Body of pancreas (tissue), 4 donors: Measurements from ENCODE around the gene ANTKMT.

ENCODE experiments used
- POLR2A ChIP-seq, 3 donors: fragments of 450-650 bp; IDR thresholded peaks; one replicate each; pipeline ENCODE4 v1.6.1; 2016; ENCODE audit warnings: antibody characterized with exemption in 3 of 3, mild to moderate bottlenecking in 2 of 3
- TF ChIP-seq, protein P1 (sequence below), 7 experiments: fragments of 450-650 bp in 4 of 7; fragments of 200-600 bp in 3 of 7; sonication (generic) in 3 of 7; IDR thresholded peaks; one replicate each; pipeline ENCODE4 v1.5.1; 2016 to 2019; ENCODE audit warnings: antibody characterized with exemption in 7 of 7

DNA sequence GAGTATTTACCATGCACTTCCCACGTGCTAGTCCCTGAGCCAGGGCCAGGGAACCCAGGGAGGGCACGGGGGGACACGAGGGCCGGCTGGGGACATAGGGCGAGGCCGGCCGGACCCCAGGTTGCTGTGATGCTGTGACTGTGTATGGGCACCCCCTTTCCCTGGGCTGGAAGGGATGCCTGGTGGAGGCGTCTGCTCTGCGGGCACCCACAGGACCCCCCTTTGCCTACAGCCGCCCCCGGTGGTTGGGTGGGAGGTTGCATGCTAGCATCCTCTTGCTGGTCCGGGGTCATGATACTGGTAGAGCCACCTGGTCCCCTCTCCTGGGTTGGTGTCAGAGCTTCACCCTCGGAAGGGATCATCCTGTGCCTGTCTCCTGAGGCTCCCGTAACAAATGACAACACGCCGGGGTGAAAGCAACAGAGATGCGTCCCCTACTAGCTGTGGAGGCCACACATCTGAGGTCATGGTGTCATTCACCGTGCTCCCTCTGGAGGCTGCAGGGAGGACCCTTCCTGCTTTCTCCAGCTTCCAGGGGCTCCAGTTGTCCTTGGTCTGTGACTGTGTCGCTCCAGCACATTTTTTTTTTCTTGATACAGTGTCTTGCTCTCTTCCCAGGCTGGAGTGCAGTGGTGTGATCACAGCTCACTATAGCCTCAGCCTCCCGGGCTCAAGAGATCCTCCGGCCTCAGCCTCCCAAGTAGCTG lies 23.0 kb downstream of the ANTKMT start:
- TF ChIP-seq, protein P1, sequence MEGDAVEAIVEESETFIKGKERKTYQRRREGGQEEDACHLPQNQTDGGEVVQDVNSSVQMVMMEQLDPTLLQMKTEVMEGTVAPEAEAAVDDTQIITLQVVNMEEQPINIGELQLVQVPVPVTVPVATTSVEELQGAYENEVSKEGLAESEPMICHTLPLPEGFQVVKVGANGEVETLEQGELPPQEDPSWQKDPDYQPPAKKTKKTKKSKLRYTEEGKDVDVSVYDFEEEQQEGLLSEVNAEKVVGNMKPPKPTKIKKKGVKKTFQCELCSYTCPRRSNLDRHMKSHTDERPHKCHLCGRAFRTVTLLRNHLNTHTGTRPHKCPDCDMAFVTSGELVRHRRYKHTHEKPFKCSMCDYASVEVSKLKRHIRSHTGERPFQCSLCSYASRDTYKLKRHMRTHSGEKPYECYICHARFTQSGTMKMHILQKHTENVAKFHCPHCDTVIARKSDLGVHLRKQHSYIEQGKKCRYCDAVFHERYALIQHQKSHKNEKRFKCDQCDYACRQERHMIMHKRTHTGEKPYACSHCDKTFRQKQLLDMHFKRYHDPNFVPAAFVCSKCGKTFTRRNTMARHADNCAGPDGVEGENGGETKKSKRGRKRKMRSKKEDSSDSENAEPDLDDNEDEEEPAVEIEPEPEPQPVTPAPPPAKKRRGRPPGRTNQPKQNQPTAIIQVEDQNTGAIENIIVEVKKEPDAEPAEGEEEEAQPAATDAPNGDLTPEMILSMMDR (IDR thresholded peaks at IDR 0.05): no peak
- TF ChIP-seq POLR2A (IDR thresholded peaks at IDR 0.05): no peak
